Ishikawa (cell line): ENCODE data around the gene RPGRIP1L.

ENCODE experiments used
- CREB1 ChIP-seq: IDR thresholded peaks from 2 replicates; pipeline ENCODE4 v1.6.1; 2012; ENCODE audit warnings: low read depth
- EGR1 ChIP-seq: IDR thresholded peaks from 2 replicates; pipeline ENCODE4 v1.6.1; 2012
- EP300 ChIP-seq: IDR thresholded peaks from 2 replicates; pipeline ENCODE4 v1.6.1; 2012; ENCODE audit warnings: borderline replicate concordance
- FOXM1 ChIP-seq: IDR thresholded peaks from 2 replicates; pipeline ENCODE4 v1.6.1; 2012; ENCODE audit warnings: low read depth, borderline replicate concordance
- MAX ChIP-seq: IDR thresholded peaks from 2 replicates; pipeline ENCODE4 v1.6.1; 2012
- NFIC ChIP-seq: IDR thresholded peaks from 2 replicates; pipeline ENCODE4 v1.6.1; 2012
- RAD21 ChIP-seq: IDR thresholded peaks from 2 replicates; pipeline ENCODE4 v1.6.1; 2012; ENCODE audit warnings: low read depth
- REST ChIP-seq: IDR thresholded peaks from 2 replicates; pipeline ENCODE4 v1.6.1; 2012; ENCODE audit warnings: low read depth, mild to moderate bottlenecking
- TCF12 ChIP-seq: IDR thresholded peaks from 2 replicates; pipeline ENCODE4 v1.6.1; 2012; ENCODE audit warnings: low read depth
- TEAD4 ChIP-seq: IDR thresholded peaks from 2 replicates; pipeline ENCODE4 v1.6.1; 2012
- YY1 ChIP-seq: IDR thresholded peaks from 2 replicates; pipeline ENCODE4 v1.6.1; 2012; ENCODE audit warnings: low read depth
- ZBTB7A ChIP-seq: IDR thresholded peaks from 2 replicates; pipeline ENCODE4 v1.6.1; 2012; ENCODE audit warnings: low read depth

RPGRIP1L gene

GRCh38 chr16:53558710-53559109 lies 144.9 kb downstream of the RPGRIP1L start:
- TF ChIP-seq EGR1 (no peak), FOXM1 (no peak)

GRCh38 chr16:53556521-53556920 lies 147.1 kb downstream of the RPGRIP1L start:
- TF ChIP-seq CREB1 (no peak), EGR1 (no peak), FOXM1 (no peak), RAD21 (no peak), EP300 (no peak), TEAD4 (no peak), ZBTB7A (no peak), TCF12 (no peak), REST (no peak), NFIC (no peak)

GRCh38 chr16:53549970-53550690 lies 153.5 kb downstream of the RPGRIP1L start:
- TF ChIP-seq FOXM1 (no peak), RAD21 (peak; percentile 89), NFIC (no peak), YY1 (no peak), MAX (peak; percentile 92)
